GM13977 (cell line): Measurements from ENCODE around the gene ZCCHC14.
"Not testable (repeated sequence)": the region's sequence is repeated elsewhere in the genome, so short reads cannot be mapped to it uniquely, and the experiment has no call there.

Source experiments
- DNase-seq: peaks from one replicate; pipeline ENCODE4 v3.0.0; 2012; ENCODE audit warnings: low spot score
- in situ Hi-C: fragments of 300-500 bp; cut with MboI; formaldehyde crosslinking; loops from one replicate; pipeline ENCODE4 v1.12.0; 2022; ENCODE audit warnings: low sequenced_read_pairs, low pct_unique_long_range_greater_than_20kb, mixed read lengths, inconsistent platforms; ENCODE audit not compliant: unreplicated experiment
- TF ChIP-seq, protein P1 (sequence below): IDR thresholded peaks from 2 replicates; pipeline ENCODE4 v1.5.1; 2012; ENCODE audit warnings: mild to moderate bottlenecking, control low read depth; ENCODE audit not compliant: insufficient read depth; ENCODE audit errors: extremely low read depth, missing control alignments

Gene ZCCHC14

DNA sequence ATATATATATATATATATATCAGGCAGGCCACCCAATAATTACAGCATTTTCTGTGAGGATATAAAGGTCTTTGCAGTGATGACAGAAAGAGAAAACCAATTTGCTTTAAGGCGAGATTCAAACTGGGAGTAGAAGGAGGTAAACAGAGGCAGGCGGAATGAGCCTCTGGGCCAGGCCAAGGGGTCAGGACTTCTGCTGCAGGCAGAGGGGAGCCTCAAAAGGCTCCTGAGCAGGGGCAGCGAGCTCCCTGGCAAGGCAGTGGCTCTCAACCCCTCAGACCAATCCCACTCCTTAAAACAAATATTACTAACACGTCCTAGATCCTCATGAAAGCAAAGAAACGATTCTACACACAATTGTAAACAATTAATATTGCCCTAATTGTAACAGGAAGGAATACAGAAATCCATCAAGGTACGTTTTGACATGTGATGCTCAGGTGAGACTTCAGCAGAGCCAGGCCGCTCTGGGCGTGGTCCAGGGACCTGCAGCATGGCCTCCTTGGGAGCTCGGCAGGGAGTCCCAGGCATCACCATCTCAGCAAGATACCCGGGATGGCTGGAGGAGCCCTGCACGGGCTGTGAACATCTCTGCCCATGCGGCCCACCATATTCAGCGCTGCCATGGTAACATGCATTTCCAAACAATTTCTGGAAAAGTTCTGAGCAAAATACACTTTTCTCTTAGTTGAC, 127.7 kb downstream of the ZCCHC14 start:
- DNase-seq, result no peak
- in situ Hi-C loops, result no loop called here
- TF ChIP-seq, protein P1, sequence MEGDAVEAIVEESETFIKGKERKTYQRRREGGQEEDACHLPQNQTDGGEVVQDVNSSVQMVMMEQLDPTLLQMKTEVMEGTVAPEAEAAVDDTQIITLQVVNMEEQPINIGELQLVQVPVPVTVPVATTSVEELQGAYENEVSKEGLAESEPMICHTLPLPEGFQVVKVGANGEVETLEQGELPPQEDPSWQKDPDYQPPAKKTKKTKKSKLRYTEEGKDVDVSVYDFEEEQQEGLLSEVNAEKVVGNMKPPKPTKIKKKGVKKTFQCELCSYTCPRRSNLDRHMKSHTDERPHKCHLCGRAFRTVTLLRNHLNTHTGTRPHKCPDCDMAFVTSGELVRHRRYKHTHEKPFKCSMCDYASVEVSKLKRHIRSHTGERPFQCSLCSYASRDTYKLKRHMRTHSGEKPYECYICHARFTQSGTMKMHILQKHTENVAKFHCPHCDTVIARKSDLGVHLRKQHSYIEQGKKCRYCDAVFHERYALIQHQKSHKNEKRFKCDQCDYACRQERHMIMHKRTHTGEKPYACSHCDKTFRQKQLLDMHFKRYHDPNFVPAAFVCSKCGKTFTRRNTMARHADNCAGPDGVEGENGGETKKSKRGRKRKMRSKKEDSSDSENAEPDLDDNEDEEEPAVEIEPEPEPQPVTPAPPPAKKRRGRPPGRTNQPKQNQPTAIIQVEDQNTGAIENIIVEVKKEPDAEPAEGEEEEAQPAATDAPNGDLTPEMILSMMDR, result no peak

DNA sequence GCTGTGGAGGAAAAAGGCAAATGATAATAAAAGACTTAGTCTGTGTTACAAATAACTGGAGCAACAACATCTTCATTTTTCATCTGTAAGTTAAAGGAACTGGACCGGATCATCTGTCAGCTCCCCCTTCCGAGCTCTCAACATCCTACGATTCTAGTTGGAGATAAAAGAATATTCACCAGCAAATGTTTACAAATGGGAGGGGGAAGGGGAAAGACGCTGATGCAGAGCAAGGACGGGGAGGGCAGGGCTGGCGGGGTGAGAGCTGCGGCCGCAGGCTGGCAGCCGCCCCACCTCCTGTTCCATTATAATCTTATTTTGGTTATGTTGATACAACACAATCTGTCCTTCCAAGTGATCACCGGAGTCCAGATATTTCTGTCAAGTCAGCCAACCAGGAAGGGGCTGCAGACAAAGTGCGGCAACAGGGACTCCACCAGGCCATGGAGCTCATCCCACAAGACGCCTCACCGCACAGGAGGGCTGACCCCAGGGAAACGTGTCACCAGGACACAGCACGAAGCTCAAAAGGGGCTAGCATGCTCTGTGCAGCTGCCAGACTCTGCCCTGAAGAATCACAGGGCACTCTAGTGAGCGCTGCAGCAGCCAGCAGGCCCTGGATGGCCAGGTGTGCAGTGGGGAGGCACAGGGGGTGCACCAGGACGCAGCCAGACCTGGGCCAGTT, 128.9 kb downstream of the ZCCHC14 start:
- no peak for DNase-seq
- in situ Hi-C loops, result no loop called here
- TF ChIP-seq, protein P1, result no peak

DNA sequence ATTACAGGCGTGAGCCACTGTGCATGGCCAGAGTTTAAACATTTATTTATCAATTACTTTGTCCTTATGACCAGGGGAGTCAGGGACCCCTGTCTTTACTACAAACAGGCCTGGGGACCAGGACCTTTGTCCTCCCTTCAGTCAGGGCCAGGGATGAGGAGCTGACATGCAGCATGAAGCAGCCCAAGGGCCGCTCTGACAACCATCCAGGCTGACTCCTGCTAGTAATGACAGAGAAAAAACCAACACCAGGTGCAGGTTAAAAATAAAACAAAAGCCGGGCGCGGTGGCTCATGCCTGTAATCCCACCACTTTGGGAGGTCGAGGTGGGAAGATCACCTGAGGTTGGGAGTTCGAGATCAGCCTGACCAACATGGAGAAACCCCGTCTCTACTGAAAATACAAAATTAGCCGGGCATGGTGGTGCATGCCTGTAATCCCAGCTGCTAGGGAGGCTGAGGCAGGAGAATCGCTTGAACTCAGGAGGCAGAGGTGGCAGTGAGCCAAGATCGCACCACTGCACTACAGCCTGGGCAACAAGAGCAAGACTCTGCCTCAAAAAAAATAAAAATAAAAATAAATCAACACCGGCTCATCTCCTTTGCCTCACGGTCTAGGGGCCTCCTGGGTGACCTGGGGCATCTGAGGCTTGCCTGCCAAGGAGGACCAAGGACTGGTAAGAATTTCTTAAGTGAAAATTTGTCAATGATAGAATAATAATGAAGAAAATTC, 129.8 kb downstream of the ZCCHC14 start:
- in situ Hi-C loops, DNase-seq: not testable (repeated sequence)

DNA sequence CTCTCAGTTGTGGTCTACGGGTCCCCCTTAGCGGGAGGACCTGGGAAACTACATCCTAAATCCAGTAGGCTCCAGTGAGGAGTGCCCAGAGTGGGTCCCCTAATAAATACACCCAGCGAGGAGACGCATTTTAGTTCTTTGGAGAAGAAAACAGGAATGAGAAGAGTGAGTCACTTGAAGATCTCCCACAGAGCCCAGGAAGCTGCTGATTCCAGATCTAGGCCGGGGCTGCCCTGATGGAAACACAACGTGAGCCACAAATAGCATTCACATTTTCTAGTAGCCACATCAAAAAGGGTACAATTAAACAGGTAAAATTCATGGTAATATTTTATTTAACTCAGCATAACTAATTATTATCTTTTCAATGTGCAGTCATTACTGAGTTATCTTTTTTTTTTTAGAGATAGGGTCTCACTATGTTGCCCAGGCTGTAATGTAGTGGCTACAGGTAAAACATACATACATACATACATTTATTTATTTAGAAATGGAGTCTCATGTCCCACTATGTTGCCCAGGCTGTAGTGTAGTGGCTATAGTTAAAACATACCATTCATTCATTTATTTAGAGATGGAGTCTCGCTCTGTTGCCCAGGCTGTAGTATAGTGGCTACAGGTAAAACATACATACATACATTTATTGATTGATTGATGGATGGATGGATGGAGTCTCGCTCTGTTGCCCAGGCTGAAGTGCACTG, 130.8 kb downstream of the ZCCHC14 start:
- DNase-seq, result no peak
- in situ Hi-C loops, result no loop called here
- TF ChIP-seq, protein P1, result no peak

GRCh38 chr16:87360862-87361610, 131.8 kb downstream of the ZCCHC14 start:
- TF ChIP-seq, protein P1, result no peak
- DNase-seq, result no peak
- in situ Hi-C loops, result no loop called here

GRCh38 chr16:87359121-87359520, 133.7 kb downstream of the ZCCHC14 start:
- TF ChIP-seq, protein P1, result no peak
- no peak for DNase-seq
- in situ Hi-C loops, result no loop called here
